ENCODE data around the gene BRD3OS.
"Not testable (repeated sequence)": the region's sequence is repeated elsewhere in the genome, so short reads cannot be mapped to it uniquely, and the experiment has no call there.

- TF ChIP-seq CTCF (IDR thresholded peaks at IDR 0.05); MXI1 (IDR thresholded peaks at IDR 0.05; ENCODE audit: low read depth, low read length); CHD2 (IDR thresholded peaks at IDR 0.05; ENCODE audit: low read length, partially characterized antibody); EP300 (IDR thresholded peaks at IDR 0.05; ENCODE audit: borderline replicate concordance in 1 of 2, low read depth in 1 of 2, low read length in 1 of 2); RAD21 (IDR thresholded peaks at IDR 0.05; ENCODE audit: low read length); TAF1 (IDR thresholded peaks at IDR 0.05; ENCODE audit: borderline replicate concordance, low read depth, low read length); EZH2phosphoT487 (IDR thresholded peaks at IDR 0.05; ENCODE audit: borderline replicate concordance, low read depth); NRF1 (IDR thresholded peaks at IDR 0.05; ENCODE audit: low read depth, low read length): not testable (repeated sequence)
- TF ChIP-seq, protein P1, sequence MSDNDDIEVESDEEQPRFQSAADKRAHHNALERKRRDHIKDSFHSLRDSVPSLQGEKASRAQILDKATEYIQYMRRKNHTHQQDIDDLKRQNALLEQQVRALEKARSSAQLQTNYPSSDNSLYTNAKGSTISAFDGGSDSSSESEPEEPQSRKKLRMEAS (IDR thresholded peaks at IDR 0.05; ENCODE audit: low read depth): not testable (repeated sequence)
- TF ChIP-seq, protein P2, sequence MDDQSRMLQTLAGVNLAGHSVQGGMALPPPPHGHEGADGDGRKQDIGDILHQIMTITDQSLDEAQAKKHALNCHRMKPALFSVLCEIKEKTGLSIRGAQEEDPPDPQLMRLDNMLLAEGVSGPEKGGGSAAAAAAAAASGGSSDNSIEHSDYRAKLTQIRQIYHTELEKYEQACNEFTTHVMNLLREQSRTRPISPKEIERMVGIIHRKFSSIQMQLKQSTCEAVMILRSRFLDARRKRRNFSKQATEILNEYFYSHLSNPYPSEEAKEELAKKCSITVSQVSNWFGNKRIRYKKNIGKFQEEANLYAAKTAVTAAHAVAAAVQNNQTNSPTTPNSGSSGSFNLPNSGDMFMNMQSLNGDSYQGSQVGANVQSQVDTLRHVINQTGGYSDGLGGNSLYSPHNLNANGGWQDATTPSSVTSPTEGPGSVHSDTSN (IDR thresholded peaks at IDR 0.05): not testable (repeated sequence)
Measured at GRCh38 chr9:133988771-133989170, 36.5 kb upstream of the BRD3OS start.
